Activated CD4-positive, CD25-positive, alpha-beta regulatory T cell treated with anti-CD3 and anti-CD28 coated beads, Interleukin-2, amount 50 U/mL, for 24 hours (primary cell): ENCODE measurements around the gene SLC25A11.
"Not testable (repeated sequence)": the region's sequence is repeated elsewhere in the genome, so short reads cannot be mapped to it uniquely, and the experiment has no call there.

Experiments used
- ATAC-seq, 2 donors: fragments of 150-1000 bp; cut with Tn5 transposase; one replicate each; pipeline ENCODE4 v1.10.0; 2021; ENCODE audit warnings: mild to moderate bottlenecking in 1 of 2, moderate library complexity in 1 of 2

Gene SLC25A11

GRCh38 chr17:4913994-4914393 is 25.9 kb downstream of the SLC25A11 start:
- no peak for ATAC-seq

GRCh38 chr17:4908711-4909496 is 30.9 kb downstream of the SLC25A11 start:
- peak; percentile 91 to 93 for ATAC-seq

- no peak for ATAC-seq
Measured at GRCh38 chr17:4908301-4908700, 31.5 kb downstream of the SLC25A11 start.

- ATAC-seq, result not testable (repeated sequence)
Measured at GRCh38 chr17:4906642-4907041, 33.2 kb downstream of the SLC25A11 start.

- ATAC-seq, result peak; percentile 27 to 32
Measured at GRCh38 chr17:4903051-4903818, 36.6 kb downstream of the SLC25A11 start, which contains the start of gene CHRNE. Gene CHRNE, minus strand, starts transcription at chr17:4903098. Its CDS starts 35 bp downstream, at chr17:4903063.

GRCh38 chr17:4902540-4902939 is 37.3 kb downstream of the SLC25A11 start:
- no peak for ATAC-seq

GRCh38 chr17:4901648-4902344 is 38.0 kb downstream of the SLC25A11 start:
- no peak for ATAC-seq

GRCh38 chr17:4901108-4901647 is 38.7 kb downstream of the SLC25A11 start:
- no peak for ATAC-seq

- peak in 1 of 2 donors; percentile 22 for ATAC-seq
Measured at GRCh38 chr17:4900231-4901107, 39.4 kb downstream of the SLC25A11 start.

GRCh38 chr17:4899341-4900230 is 40.3 kb downstream of the SLC25A11 start, which contains the start of gene C17orf107:
Gene C17orf107, plus strand, starts transcription at chr17:4899536. Its CDS starts 227 bp downstream, at chr17:4899763.
- ATAC-seq, result peak; percentile 82 to 87

- peak in 1 of 2 donors; percentile 5 for ATAC-seq
Measured at GRCh38 chr17:4898927-4899326, 40.9 kb downstream of the SLC25A11 start.

GRCh38 chr17:4898351-4898750 is 41.5 kb downstream of the SLC25A11 start:
- no peak for ATAC-seq

- ATAC-seq, result no peak
Measured at GRCh38 chr17:4897785-4898184, 42.1 kb downstream of the SLC25A11 start.

- no peak for ATAC-seq
Measured at GRCh38 chr17:4897198-4897687, 42.6 kb downstream of the SLC25A11 start.

GRCh38 chr17:4896332-4897197 is 43.3 kb downstream of the SLC25A11 start:
- ATAC-seq, result no peak

- ATAC-seq, result no peak
Measured at GRCh38 chr17:4895657-4896331, 44.1 kb downstream of the SLC25A11 start.

- no peak for ATAC-seq
Measured at GRCh38 chr17:4895121-4895520, 44.7 kb downstream of the SLC25A11 start.

- no peak for ATAC-seq
Measured at GRCh38 chr17:4893721-4894560, 45.9 kb downstream of the SLC25A11 start.
